Neuronal stem cell (in vitro differentiated cells): ENCODE data around the gene SLC19A2. TPM values are rescaled to one million over a fixed set of nuclear protein-coding genes. Genes with fewer than 3 reads are reported as not detected.
"Not testable (repeated sequence)": the region's sequence is repeated elsewhere in the genome, so short reads cannot be mapped to it uniquely, and the experiment has no call there.

ENCODE experiments used
- DNase-seq: peaks from one replicate; pipeline ENCODE4 v3.0.0-alpha.2; 2013; ENCODE audit warnings: low spot score
- H2AFZ ChIP-seq: one replicate; pipeline ENCODE4 v1.6.1; 2013; ENCODE audit warnings: mild to moderate bottlenecking, low read length, inconsistent platforms
- H2AK5ac ChIP-seq: 2 replicates; pipeline ENCODE4 v1.6.1; 2013; ENCODE audit warnings: low read depth, mild to moderate bottlenecking, inconsistent platforms, low read length, moderate library complexity, mixed read lengths
- H2BK120ac ChIP-seq: 2 replicates; pipeline ENCODE4 v1.6.1; 2013; ENCODE audit warnings: low read depth, mild to moderate bottlenecking, inconsistent platforms, low read length, moderate library complexity, mixed read lengths
- H2BK12ac ChIP-seq: one replicate; pipeline ENCODE4 v1.6.1; 2013; ENCODE audit warnings: low read length, inconsistent platforms
- H2BK15ac ChIP-seq: 2 replicates; pipeline ENCODE4 v1.6.1; 2013; ENCODE audit warnings: mild to moderate bottlenecking, low read length, inconsistent platforms, mixed read lengths
- H2BK5ac ChIP-seq: one replicate; pipeline ENCODE4 v1.6.1; 2013; ENCODE audit warnings: inconsistent platforms, mild to moderate bottlenecking, low read length, moderate library complexity
- H3K14ac ChIP-seq: one replicate; pipeline ENCODE4 v1.6.1; 2013; ENCODE audit warnings: low read length, inconsistent platforms
- H3K18ac ChIP-seq: 2 replicates; pipeline ENCODE4 v1.6.1; 2013; ENCODE audit warnings: low read length, inconsistent platforms
- H3K23ac ChIP-seq: 2 replicates; pipeline ENCODE4 v1.6.1; 2013; ENCODE audit warnings: low read depth, mild to moderate bottlenecking, mixed read lengths, low read length, inconsistent platforms; ENCODE audit not compliant: poor library complexity
- H3K27ac ChIP-seq: replicated peaks from 3 replicates; pipeline ENCODE4 v1.5.1; 2013; ENCODE audit warnings: low read length, inconsistent platforms
- H3K27me3 ChIP-seq, 3 experiments: 2 replicates each; pipeline ENCODE4 v1.6.1; 2013; ENCODE audit warnings: low read length in 3 of 3, mild to moderate bottlenecking in 2 of 3, inconsistent platforms in 1 of 3, low read depth in 1 of 3, mixed read lengths in 1 of 3, moderate library complexity in 1 of 3; ENCODE audit not compliant: control insufficient read depth in 3 of 3, insufficient read depth in 3 of 3
- H3K36me3 ChIP-seq, 2 donors: replicated peaks in 1 of 2; 2 replicates each; pipeline ENCODE4 v1.6.1; 2013; ENCODE audit warnings: low read length in 2 of 2; ENCODE audit not compliant: control insufficient read depth in 2 of 2, insufficient read depth in 2 of 2
- H3K4ac ChIP-seq: 2 replicates; pipeline ENCODE4 v1.6.1; 2013; ENCODE audit warnings: inconsistent platforms, mild to moderate bottlenecking, low read length, moderate library complexity
- H3K4me1 ChIP-seq, 2 donors: 1 replicate in 1 of 2; 2 replicates in 1 of 2; pipeline ENCODE4 v1.6.1; 2013; ENCODE audit warnings: low read length in 2 of 2, low read depth in 1 of 2; ENCODE audit not compliant: control insufficient read depth in 2 of 2, insufficient read depth in 1 of 2
- H3K4me2 ChIP-seq: one replicate; pipeline ENCODE4 v1.6.1; 2013; ENCODE audit warnings: mild to moderate bottlenecking, low read length, inconsistent platforms; ENCODE audit not compliant: insufficient read depth, poor library complexity, severe bottlenecking
- H3K4me3 ChIP-seq, 2 donors: 2 replicates each; pipeline ENCODE4 v1.5.1; 2013; ENCODE audit warnings: low read length in 2 of 2, mild to moderate bottlenecking in 2 of 2, inconsistent platforms in 1 of 2, moderate library complexity in 1 of 2
- H3K79me1 ChIP-seq: one replicate; pipeline ENCODE4 v1.6.1; 2013; ENCODE audit warnings: low read depth, mild to moderate bottlenecking, inconsistent platforms, low read length, moderate library complexity
- H3K9ac ChIP-seq: one replicate; pipeline ENCODE4 v1.6.1; 2013; ENCODE audit warnings: mild to moderate bottlenecking, low read depth, low read length, inconsistent platforms; ENCODE audit not compliant: poor library complexity
- H3K9me3 ChIP-seq, 2 donors: replicated peaks in 1 of 2; 2 replicates each; pipeline versions ENCODE3 to v1.6.1; 2013; ENCODE audit warnings: low read length in 2 of 2, mild to moderate bottlenecking in 2 of 2, inconsistent platforms in 1 of 2, low read depth in 1 of 2, mixed read lengths in 1 of 2, moderate library complexity in 1 of 2; ENCODE audit not compliant: control insufficient read depth in 2 of 2, insufficient read depth in 1 of 2
- H4K8ac ChIP-seq: one replicate; pipeline ENCODE4 v1.6.1; 2013; ENCODE audit warnings: low read depth, mild to moderate bottlenecking, inconsistent platforms, low read length, moderate library complexity
- H4K91ac ChIP-seq: one replicate; pipeline ENCODE4 v1.6.1; 2013; ENCODE audit warnings: low read length, low read depth, mild to moderate bottlenecking, inconsistent platforms; ENCODE audit not compliant: poor library complexity
- WGBS, 2 donors: extraction: QIAGEN DNeasy Blood & Tissue Kit; methylation state at CpG; one replicate each; pipeline ENCODE4 v1.1.7; 2013; ENCODE audit warnings: missing lambda C conversion rate in 2 of 2, mixed read lengths in 1 of 2; ENCODE audit not compliant: insufficient read length in 2 of 2, insufficient replicate concordance in 1 of 2; ENCODE audit errors: extremely low coverage in 2 of 2; 5-methylcytosine and 5-hydroxymethylcytosine counted together
- polyA plus RNA-seq, 2 experiments: library from polyadenylated mRNA; stranded (reverse); fragments of 200-250 nt; gene quantifications; one replicate each; pipeline ENCODE4 v1.2.3, GENCODE V29; 2013

The SLC19A2 gene
- 12.6 TPM for polyA plus RNA-seq (2013, experiment 1 of 2)
- polyA plus RNA-seq (2013, experiment 2 of 2): 13.0 TPM

- no peaks in the 10 kb centered on the region for H3K27me3 ChIP-seq
- H3K4me2 ChIP-seq: peak within 1 kb of the TSS; percentile 77
- H3K36me3 ChIP-seq: no peaks in the 10 kb centered on the region
- H3K4me1 ChIP-seq: peaks cover 7 to 12% of the 10 kb centered on the region in 2 donors
- H3K23ac ChIP-seq: peak within 1 kb of the TSS; percentile 92
- H2BK15ac ChIP-seq: peak within 1 kb of the TSS; percentile 97
- peak within 1 kb of the TSS; percentile 90 for H2BK120ac ChIP-seq
- H3K14ac ChIP-seq: peak within 1 kb of the TSS; percentile 99
- H3K18ac ChIP-seq: peak within 1 kb of the TSS; percentile 96
- no peak within 1 kb of the TSS for H4K8ac ChIP-seq
- peak within 1 kb of the TSS; percentile 99 for H3K9ac ChIP-seq
- DNase-seq: peak; percentile 96
- WGBS, 2 donors: no CpG with 5 or more reads among the region's 85 CpGs
- no peak within 1 kb of the TSS for H2BK12ac ChIP-seq
- H2BK5ac ChIP-seq: peak within 1 kb of the TSS; percentile 58
- H4K91ac ChIP-seq: no peak within 1 kb of the TSS
- peak within 1 kb of the TSS; percentile 65 for H2AK5ac ChIP-seq
- peak within 1 kb of the TSS; percentile 86 for H3K27ac ChIP-seq
- peak within 1 kb of the TSS; percentile 98 for H2AFZ ChIP-seq
- no peak within 1 kb of the TSS for H3K4ac ChIP-seq
- H3K79me1 ChIP-seq: no peaks in the 10 kb centered on the region
- H3K4me3 ChIP-seq: peak within 1 kb of the TSS; percentile 89 to 94
- no peaks in the 10 kb centered on the region for H3K9me3 ChIP-seq
Observed at GRCh38 chr1:169485431-169486280, at the start of gene SLC19A2. TSS of gene SLC19A2 (minus strand) at chr1:169485944. CDS start at chr1:169485766, 178 bp downstream.

GRCh38 chr1:169534653-169535052 is 48.9 kb upstream of the SLC19A2 start:
- WGBS, 2 donors: no CpG with 5 or more reads among the region's 2 CpGs

GRCh38 chr1:169533528-169534190 is 47.9 kb upstream of the SLC19A2 start:
- H3K4me2 ChIP-seq, H2BK15ac ChIP-seq, H4K8ac ChIP-seq, DNase-seq, H3K9ac ChIP-seq, H3K9me3 ChIP-seq, H2AFZ ChIP-seq, H3K27me3 ChIP-seq, H3K23ac ChIP-seq, H3K36me3 ChIP-seq, H2AK5ac ChIP-seq, H3K4me1 ChIP-seq, H3K79me1 ChIP-seq, H2BK12ac ChIP-seq, H3K27ac ChIP-seq, H3K4me3 ChIP-seq, H4K91ac ChIP-seq, H2BK120ac ChIP-seq, H3K18ac ChIP-seq, H2BK5ac ChIP-seq, H3K14ac ChIP-seq, H3K4ac ChIP-seq: not testable (repeated sequence)
- WGBS, 2 donors: no CpG with 5 or more reads among the region's 9 CpGs

More at GRCh38 chr1:169534653-169535052, 48.9 kb upstream of the SLC19A2 start:
- H4K8ac ChIP-seq: no peak overlapping the region
- no peak overlapping the region for H2AK5ac ChIP-seq
- no peaks in the 10 kb centered on the region for H3K36me3 ChIP-seq
- peaks cover 0 to under 1% (median 0%) of the 10 kb centered on the region in 3 experiments for H3K27me3 ChIP-seq
- no peak overlapping the region for H3K4me3 ChIP-seq
- H2BK15ac ChIP-seq: no peak overlapping the region
- no peak overlapping the region for H2BK120ac ChIP-seq
- no peak overlapping the region for H3K18ac ChIP-seq
- H2BK5ac ChIP-seq: no peak overlapping the region
- H3K4me2 ChIP-seq: no peak overlapping the region
- no peak for DNase-seq
- H3K4ac ChIP-seq: no peak overlapping the region
- no peak overlapping the region for H3K14ac ChIP-seq
- no peak overlapping the region for H2BK12ac ChIP-seq
- H2AFZ ChIP-seq: no peak overlapping the region
- H3K9ac ChIP-seq: no peak overlapping the region
- H3K9me3 ChIP-seq: no peaks in the 10 kb centered on the region
- no peak overlapping the region for H4K91ac ChIP-seq
- no peaks in the 10 kb centered on the region for H3K79me1 ChIP-seq
- no peak overlapping the region for H3K23ac ChIP-seq
- no peaks in the 10 kb centered on the region for H3K4me1 ChIP-seq
- no peak overlapping the region for H3K27ac ChIP-seq

GRCh38 chr1:169530448-169530847 is 44.7 kb upstream of the SLC19A2 start:
- Histone ChIP-seq H2BK5ac (no peak overlapping the region), H2BK12ac (no peak overlapping the region), H4K8ac (no peak overlapping the region), H3K4me2 (no peak overlapping the region), H3K9me3 (no peaks in the 10 kb centered on the region), H3K27ac (no peak overlapping the region), H2AFZ (no peak overlapping the region), H3K18ac (no peak overlapping the region), H3K27me3 (peaks cover 0 to 11% (median 0%) of the 10 kb centered on the region in 3 experiments), H3K4ac (no peak overlapping the region), H3K23ac (no peak overlapping the region), H3K4me3 (no peak overlapping the region), H2BK120ac (no peak overlapping the region), H2BK15ac (no peak overlapping the region), H2AK5ac (no peak overlapping the region), H3K4me1 (peaks cover 0 to 2% of the 10 kb centered on the region in 2 donors), H3K9ac (no peak overlapping the region), H3K36me3 (no peaks in the 10 kb centered on the region), H3K14ac (no peak overlapping the region), H3K79me1 (no peaks in the 10 kb centered on the region), H4K91ac (no peak overlapping the region)
- DNase-seq: no peak
- no CpG with 5 or more reads among the region's 3 CpGs for WGBS, 2 donors
